ENCODE data around the gene IRF5.

Gene IRF5

DNA sequence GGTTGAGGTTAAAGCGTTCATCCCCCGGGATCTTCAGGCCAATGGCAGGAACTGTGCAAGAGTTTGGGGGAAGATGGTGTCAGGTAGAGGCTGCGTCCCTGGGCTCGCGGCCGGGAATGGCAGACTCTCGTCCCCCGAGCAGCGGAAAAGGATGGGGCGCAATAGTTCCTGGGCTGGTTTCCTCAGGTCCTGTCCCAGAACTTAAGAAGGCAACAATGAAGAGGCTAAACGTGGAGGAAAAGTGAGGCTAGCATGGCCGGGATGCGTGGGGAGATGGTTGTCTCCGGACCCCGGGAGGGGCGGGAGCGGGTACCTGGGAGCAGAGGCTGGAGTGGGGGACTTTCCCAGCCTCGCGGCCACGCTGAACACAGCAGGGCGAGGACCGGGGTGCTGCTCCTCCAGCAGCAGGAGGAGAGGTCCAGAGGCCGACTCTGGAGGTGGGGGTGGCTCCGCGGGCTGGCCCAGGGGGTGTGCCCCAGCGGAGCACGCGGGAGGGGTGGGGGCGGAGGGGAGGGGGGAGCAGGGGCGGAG lies 882 bp downstream of the IRF5 start:
- H3K9me3 ChIP-seq (ENCODE audit: insufficient read depth, low read depth, low read length), result no peaks in the 10 kb centered on the region
- peaks cover 6% of the 10 kb centered on the region for H3K27me3 ChIP-seq (ENCODE audit: insufficient read depth, low read length, poor library complexity, severe bottlenecking)
- no peaks in the 10 kb centered on the region for H3K36me3 ChIP-seq (ENCODE audit: insufficient read depth, low read length)
- no peaks in the 10 kb centered on the region for H3K9me2 ChIP-seq (replicated peaks; ENCODE audit: low read depth, low read length)
- H3K9ac ChIP-seq (ENCODE audit: low read depth, low read length, poor library complexity, severe bottlenecking), result peak overlapping the region; percentile 97
- H3K4me3 ChIP-seq (ENCODE audit: low read length, poor library complexity, severe bottlenecking), result peak overlapping the region; percentile 86
- H3K4me1 ChIP-seq (ENCODE audit: insufficient read depth, low read length, poor library complexity, severe bottlenecking), result peaks cover 43% of the 10 kb centered on the region
- no peaks in the 10 kb centered on the region for H4K20me1 ChIP-seq (ENCODE audit: insufficient read depth, low read length, poor library complexity, severe bottlenecking)
- peaks cover 62% of the 10 kb centered on the region for H3K79me2 ChIP-seq (ENCODE audit: insufficient read depth, low read length)
- peak overlapping the region; percentile 97 for H3K4me2 ChIP-seq (ENCODE audit: low read depth, low read length, poor library complexity, severe bottlenecking)
- peak overlapping the region; percentile 67; the same call in 1 of the 2 replicates for H2AFZ ChIP-seq (ENCODE audit: low read length)
- TF ChIP-seq, protein P1, sequence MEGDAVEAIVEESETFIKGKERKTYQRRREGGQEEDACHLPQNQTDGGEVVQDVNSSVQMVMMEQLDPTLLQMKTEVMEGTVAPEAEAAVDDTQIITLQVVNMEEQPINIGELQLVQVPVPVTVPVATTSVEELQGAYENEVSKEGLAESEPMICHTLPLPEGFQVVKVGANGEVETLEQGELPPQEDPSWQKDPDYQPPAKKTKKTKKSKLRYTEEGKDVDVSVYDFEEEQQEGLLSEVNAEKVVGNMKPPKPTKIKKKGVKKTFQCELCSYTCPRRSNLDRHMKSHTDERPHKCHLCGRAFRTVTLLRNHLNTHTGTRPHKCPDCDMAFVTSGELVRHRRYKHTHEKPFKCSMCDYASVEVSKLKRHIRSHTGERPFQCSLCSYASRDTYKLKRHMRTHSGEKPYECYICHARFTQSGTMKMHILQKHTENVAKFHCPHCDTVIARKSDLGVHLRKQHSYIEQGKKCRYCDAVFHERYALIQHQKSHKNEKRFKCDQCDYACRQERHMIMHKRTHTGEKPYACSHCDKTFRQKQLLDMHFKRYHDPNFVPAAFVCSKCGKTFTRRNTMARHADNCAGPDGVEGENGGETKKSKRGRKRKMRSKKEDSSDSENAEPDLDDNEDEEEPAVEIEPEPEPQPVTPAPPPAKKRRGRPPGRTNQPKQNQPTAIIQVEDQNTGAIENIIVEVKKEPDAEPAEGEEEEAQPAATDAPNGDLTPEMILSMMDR (conservative IDR thresholded peaks at IDR 0.05; ENCODE audit: low read length), result no peak
- TF ChIP-seq EZH2phosphoT487 (IDR thresholded peaks at IDR 0.05; ENCODE audit: borderline replicate concordance), result no peak
- H3F3A ChIP-seq (ENCODE audit: low read depth), result peaks cover 7% of the 10 kb centered on the region; the same call in 1 of the 2 replicates

DNA sequence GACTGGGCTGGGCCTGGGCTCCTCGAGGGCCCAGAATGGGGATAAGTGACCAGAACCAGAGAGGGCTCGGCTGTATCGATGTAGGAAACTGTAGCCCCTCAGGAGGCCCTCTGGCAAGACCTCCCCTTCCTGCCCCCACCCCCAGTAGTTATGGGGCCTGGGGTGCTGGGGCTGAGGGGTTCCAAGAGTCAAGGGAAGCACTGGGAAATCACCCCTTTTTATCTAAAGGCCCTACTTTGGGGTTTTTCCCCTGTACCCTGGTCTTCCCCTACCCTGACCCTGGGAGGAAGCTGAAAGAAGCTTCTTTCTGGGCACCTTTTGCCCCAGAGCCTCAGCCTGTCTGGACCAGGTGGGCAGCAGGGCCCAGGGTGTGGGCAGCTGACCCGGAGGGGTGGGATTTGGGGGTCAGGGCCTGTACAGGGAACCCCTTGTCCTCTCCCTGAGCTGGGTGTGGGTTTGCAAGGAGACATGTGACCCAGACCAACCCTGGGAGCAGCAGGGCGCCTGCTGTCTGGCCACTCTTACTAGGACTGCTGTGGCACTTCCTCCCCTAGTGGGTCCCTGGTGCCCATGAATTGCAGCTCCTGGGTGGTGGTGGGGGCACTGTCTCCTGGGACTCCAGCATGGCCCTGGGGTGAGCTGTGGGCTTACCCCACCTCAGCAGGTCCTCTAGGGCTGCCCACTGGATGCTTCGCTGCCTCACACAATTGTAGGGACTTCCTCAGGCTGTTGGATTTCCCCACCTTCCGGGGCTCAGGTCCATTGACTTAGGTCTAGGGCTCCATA lies 1.5 kb downstream of the IRF5 start:
- TF ChIP-seq EZH2phosphoT487 (IDR thresholded peaks at IDR 0.05; ENCODE audit: borderline replicate concordance), result no peak
- TF ChIP-seq, protein P1 (conservative IDR thresholded peaks at IDR 0.05; ENCODE audit: low read length), result no peak
- no peaks in the 10 kb centered on the region for H3K9me2 ChIP-seq (replicated peaks; ENCODE audit: low read depth, low read length)
- H3F3A ChIP-seq (ENCODE audit: low read depth), result peaks cover 7% of the 10 kb centered on the region; the same call in 1 of the 2 replicates
- H2AFZ ChIP-seq (ENCODE audit: low read length), result no peak overlapping the region
- peaks cover 6% of the 10 kb centered on the region for H3K27me3 ChIP-seq (ENCODE audit: insufficient read depth, low read length, poor library complexity, severe bottlenecking)
- peak overlapping the region; percentile 97 for H3K9ac ChIP-seq (ENCODE audit: low read depth, low read length, poor library complexity, severe bottlenecking)
- H3K4me3 ChIP-seq (ENCODE audit: low read length, poor library complexity, severe bottlenecking), result peak overlapping the region; percentile 86
- peaks cover 5% of the 10 kb centered on the region for H4K20me1 ChIP-seq (ENCODE audit: insufficient read depth, low read length, poor library complexity, severe bottlenecking)
- H3K4me2 ChIP-seq (ENCODE audit: low read depth, low read length, poor library complexity, severe bottlenecking), result peak overlapping the region; percentile 97
- peaks cover 45% of the 10 kb centered on the region for H3K4me1 ChIP-seq (ENCODE audit: insufficient read depth, low read length, poor library complexity, severe bottlenecking)
- peaks cover 64% of the 10 kb centered on the region for H3K79me2 ChIP-seq (ENCODE audit: insufficient read depth, low read length)
- H3K36me3 ChIP-seq (ENCODE audit: insufficient read depth, low read length), result peaks cover 5% of the 10 kb centered on the region; the same call in 1 of the 2 replicates
- no peaks in the 10 kb centered on the region for H3K9me3 ChIP-seq (ENCODE audit: insufficient read depth, low read depth, low read length)

DNA sequence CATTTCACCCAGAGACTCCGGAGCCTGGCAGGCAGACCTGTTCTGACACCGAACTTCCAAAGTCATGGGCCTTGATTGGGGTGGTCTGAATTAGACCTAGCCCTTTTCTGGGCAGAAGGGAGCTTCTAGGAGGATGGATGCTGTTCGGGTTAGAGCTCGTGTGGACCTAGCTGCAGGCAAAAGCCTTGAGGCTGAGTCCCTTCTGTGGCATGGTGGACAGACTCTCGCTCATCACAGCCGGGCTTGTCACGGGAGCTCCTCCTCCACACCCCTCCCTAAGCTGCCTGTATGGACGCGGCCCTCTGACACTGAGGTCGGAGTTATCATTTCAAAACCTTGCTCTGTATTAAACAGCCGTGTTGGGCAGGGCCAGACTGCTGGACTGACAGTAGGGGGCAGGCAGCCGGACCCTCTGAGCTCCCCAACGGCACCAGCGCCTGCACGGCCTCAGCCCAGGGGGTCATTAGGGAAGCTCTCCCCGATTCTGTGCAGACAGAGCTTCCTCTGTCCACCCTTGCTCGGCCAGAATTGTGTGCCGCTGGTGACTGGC lies 2.2 kb downstream of the IRF5 start:
- H3K4me2 ChIP-seq (ENCODE audit: low read depth, low read length, poor library complexity, severe bottlenecking), result peak overlapping the region; percentile 97
- H3K9me3 ChIP-seq (ENCODE audit: insufficient read depth, low read depth, low read length), result no peaks in the 10 kb centered on the region
- peaks cover 12% of the 10 kb centered on the region; the same call in 1 of the 2 replicates for H3K36me3 ChIP-seq (ENCODE audit: insufficient read depth, low read length)
- H2AFZ ChIP-seq (ENCODE audit: low read length), result no peak overlapping the region
- peaks cover 6% of the 10 kb centered on the region for H3K27me3 ChIP-seq (ENCODE audit: insufficient read depth, low read length, poor library complexity, severe bottlenecking)
- peak overlapping the region; percentile 97 for H3K9ac ChIP-seq (ENCODE audit: low read depth, low read length, poor library complexity, severe bottlenecking)
- H3K4me3 ChIP-seq (ENCODE audit: low read length, poor library complexity, severe bottlenecking), result peak overlapping the region; percentile 86
- TF ChIP-seq EZH2phosphoT487 (IDR thresholded peaks at IDR 0.05; ENCODE audit: borderline replicate concordance), result no peak
- TF ChIP-seq, protein P1 (conservative IDR thresholded peaks at IDR 0.05; ENCODE audit: low read length), result peak; percentile 53
- H3K4me1 ChIP-seq (ENCODE audit: insufficient read depth, low read length, poor library complexity, severe bottlenecking), result peaks cover 45% of the 10 kb centered on the region
- peaks cover 11% of the 10 kb centered on the region for H4K20me1 ChIP-seq (ENCODE audit: insufficient read depth, low read length, poor library complexity, severe bottlenecking)
- peaks cover 67% of the 10 kb centered on the region for H3K79me2 ChIP-seq (ENCODE audit: insufficient read depth, low read length)
- peaks cover 7% of the 10 kb centered on the region; the same call in 1 of the 2 replicates for H3F3A ChIP-seq (ENCODE audit: low read depth)
- H3K9me2 ChIP-seq (replicated peaks; ENCODE audit: low read depth, low read length), result no peaks in the 10 kb centered on the region
